GM19328 (cell line): Measurements from ENCODE around the gene CIAO1.
A peak's percentile ranks its signal among the peaks of the same experiment; 100 is the strongest.
"Not testable (repeated sequence)": the region's sequence is repeated elsewhere in the genome, so short reads cannot be mapped to it uniquely, and the experiment has no call there.

Source experiments
- ATAC-seq: cut with Tn5 transposase; IDR thresholded peaks from one replicate; pipeline ENCODE4 v1.9.1; 2021; ENCODE audit warnings: mild to moderate bottlenecking, moderate library complexity; ENCODE audit not compliant: unreplicated experiment

The CIAO1 gene

DNA sequence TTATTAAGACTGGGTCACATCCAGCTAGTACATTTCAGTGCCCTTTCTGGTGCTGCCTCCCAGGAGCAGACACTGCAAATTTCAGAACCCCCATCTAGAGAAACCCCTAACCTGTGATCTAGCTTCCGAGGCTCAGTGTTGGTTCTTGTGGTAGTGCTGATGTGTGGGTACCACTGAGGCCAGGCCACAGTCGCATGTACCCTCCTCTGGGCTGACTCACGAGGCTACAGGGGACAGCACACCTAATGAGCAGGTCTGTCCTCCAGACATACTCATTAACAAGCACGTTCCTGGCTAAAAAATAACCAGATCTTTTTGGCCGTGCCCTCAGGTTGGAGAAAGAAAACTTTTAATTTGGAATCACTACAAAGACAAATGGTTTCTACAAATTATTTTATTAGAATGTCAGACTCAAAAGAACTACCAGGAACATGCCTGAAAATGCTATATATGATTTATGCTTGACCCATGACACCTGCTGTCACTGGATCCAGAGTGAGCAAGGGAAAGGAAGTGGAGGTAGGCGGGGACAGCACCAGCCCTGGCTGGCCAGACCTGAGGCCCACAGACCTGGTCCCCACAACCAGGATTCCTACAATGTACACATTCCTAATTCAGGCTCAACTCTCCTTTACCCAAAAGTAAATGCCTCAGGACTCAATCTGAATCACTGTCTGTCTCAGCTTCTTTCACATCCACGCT, 8.5 kb downstream of the CIAO1 start:
- no peak for ATAC-seq

DNA sequence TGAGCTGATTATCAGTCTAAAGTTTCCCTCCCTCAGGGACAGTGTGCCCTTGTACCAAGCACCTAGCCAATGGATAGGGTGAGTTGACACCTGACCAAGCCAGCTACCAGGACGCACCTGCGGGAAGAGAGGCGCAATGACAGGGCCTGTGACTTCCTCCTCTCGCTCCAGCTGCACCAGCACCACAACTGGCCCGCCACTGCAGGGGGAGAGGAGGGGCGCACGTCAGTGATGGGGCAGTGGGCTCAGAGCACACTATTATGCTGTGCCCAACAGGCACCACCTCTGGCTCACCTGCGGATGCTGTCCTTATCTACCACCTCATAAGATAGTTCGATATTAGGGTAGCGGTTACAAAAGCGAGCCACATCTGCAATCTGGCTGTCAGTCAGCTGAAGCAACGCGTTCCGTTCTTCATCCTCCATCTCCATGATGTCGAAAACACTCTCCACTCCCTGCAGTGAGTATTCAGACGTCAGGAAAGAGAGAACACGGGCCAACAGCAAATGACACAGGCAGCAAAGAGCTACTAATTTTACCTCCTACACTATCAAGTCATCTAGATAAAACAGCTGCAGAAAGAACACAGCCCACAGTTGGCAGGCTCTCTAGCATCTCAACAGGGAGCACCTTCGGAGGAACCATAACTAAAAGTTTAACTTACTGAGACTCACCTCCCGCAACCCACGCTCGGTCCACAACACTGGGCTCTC, 10.9 kb downstream of the CIAO1 start:
- no peak for ATAC-seq

DNA sequence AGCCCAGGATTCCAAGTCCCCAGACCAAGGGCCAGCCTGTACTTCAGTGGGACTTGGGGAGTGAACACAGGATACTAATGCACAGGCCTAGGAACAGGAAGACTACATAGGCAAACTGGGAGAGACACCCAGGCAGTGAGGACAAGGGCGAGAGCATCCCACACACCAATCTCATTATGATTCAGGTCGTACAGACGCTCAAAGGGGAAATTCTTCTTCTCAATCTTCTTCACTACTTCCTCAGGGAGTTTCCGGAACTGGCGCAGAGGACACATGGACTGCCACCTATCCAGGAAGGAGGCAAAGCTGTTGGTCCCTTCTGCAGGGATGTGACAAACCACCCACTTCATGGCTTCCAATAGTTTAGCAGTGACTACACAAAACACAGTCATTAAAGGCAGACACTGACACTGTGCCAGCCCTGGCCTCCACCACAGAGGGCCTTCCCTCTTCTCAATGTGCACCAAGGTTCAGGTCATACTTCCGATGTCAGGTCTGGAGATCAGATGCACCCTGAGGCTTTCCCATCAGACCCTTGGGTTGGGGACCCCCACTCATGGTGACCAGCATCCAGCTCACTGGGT, 21.3 kb downstream of the CIAO1 start:
- no peak for ATAC-seq

DNA sequence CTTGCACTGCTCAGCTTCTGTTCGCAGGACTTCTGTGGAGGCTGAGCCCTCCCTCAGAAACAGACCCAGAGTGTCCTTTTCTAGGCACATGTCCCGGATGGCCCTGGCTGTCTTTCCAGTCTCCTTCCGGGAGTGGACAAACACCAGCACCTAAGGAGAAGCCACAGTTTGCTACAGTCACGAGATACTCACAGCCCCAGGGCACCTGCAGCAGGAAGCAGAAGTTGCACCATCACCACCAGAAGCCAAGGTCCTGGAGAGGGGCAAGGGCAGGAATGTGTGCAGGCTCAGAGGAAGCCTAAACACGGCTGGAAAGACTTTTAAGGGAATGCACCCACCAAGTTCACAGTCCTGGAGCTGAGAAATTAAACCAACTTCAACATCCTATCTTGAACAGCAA, 25.7 kb downstream of the CIAO1 start:
- no peak for ATAC-seq

DNA sequence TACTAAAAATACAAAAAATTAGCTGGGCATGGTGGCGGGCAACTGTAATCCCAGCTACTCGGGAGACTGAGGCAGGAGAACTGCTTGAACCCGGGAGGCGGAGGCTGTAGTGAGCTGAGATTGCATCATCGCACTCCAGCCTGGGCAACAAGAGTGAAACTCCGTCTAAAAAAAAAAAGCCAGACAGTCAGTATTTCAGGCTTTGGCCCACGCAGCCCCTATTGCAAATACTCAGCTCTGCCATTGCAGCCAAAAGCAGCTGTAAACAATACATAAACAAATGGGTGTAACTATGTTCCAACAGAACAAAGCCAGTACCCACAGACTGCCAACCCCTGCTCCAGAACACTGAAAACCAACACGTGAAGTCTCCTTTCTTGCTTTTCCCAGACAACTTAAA, 28.2 kb downstream of the CIAO1 start:
- not testable (repeated sequence) for ATAC-seq

DNA sequence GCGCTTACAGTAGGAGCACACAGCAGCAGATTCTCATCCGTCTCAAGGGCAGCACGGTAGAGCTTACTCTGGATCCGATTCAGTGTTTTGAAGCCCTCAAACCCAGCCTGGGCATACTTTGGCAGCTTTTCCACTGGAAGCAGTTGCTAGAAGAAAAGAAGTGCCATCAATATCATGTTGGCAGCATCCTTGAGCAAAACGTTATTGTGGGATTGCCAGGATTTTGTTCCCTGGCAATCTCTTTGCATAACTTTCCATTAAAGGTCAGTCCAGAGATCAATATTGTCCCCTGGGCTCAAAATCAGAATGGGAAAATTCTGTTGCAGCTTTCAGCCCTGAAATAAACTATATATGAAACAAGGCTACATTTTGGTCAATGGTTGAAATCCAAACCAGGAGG, 30.9 kb downstream of the CIAO1 start:
- no peak for ATAC-seq

GRCh38 chr2:96301865-96302264, 35.8 kb downstream of the CIAO1 start:
- no peak for ATAC-seq

DNA sequence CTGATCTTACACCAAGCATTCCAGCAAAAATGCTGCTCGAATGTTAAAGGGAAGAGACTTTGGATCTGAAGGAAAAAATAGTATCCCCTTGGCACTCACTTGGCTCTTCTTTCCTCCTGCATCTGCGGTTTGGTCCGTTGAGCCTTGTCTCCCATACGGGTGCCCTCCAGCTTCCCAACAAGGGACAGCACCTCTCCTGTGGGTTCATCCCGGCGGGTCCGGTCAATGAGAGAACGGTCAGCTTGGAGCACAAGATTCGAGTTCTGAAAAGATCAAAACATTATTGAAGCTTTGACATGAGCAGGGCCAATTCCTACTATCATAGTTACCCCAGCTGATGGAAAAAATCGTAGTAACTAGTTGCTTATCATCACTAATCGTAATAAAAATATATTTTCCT, 38.6 kb downstream of the CIAO1 start:
- no peak for ATAC-seq

- peak; percentile 95 for ATAC-seq
These were observed 39.3 kb downstream of the CIAO1 start, which contains the start of gene SNRNP200 for GRCh38 chr2:96305091-96305978. Gene SNRNP200, minus strand, starts transcription at chr2:96305546. Its CDS starts 109 bp downstream, at chr2:96305437.

- ATAC-seq = no peak
These were observed 39.9 kb downstream of the CIAO1 start for GRCh38 chr2:96305979-96306308.

DNA sequence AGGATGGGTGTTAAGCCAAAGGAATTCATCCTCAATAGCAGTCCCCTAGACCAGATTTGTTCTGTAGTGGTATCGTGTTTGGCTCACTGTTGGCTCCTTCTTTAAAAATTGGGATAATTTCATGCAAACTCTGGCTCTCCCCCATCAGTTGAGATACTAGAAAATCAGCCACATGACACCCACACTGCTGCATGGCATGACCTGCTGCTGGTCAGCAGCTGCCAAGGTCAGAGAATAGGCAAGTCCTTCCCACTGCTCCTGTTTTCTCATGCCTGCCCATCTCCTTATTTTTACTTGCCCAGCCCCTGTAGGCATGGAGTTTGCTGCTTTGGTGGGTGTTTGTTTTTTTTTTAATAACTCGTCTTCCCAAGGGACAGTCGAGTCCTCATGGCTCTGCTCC, 40.3 kb downstream of the CIAO1 start:
- no peak for ATAC-seq

GRCh38 chr2:96308248-96308647, 42.2 kb downstream of the CIAO1 start:
- no peak for ATAC-seq

GRCh38 chr2:96315005-96315399, 49.0 kb downstream of the CIAO1 start:
- no peak for ATAC-seq

DNA sequence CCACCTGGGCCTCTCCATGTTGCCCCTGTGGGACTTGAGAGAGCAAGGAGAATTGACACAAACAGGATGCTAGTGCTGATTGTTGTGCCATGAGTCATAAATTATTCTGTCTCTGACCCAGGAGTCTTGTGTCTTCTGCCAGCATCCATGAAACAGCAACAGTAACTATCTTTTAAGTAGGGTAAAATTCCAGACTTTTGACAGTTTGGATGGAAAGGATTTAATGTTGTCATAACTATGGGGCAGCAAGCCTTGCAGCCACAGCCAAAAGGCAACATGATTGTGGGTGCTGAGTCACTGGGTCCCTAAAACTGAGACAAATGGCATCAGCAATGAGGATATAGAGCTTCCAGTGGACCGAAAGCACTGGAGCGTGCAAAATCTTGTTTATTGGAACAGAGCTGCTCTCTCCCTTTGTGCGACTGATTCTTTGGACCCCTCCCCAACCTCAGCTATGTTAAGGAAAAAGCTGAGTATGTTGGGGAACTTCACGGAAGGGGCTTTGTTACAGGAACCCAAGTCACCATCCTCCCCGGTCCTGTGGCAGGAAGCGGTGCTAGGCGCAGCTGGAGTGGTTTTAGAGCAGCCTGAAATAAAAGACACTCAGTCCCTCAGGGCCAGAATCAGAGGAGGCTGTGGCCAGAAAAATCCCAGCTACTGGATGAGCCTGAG, 49.5 kb downstream of the CIAO1 start:
- ATAC-seq = no peak

DNA sequence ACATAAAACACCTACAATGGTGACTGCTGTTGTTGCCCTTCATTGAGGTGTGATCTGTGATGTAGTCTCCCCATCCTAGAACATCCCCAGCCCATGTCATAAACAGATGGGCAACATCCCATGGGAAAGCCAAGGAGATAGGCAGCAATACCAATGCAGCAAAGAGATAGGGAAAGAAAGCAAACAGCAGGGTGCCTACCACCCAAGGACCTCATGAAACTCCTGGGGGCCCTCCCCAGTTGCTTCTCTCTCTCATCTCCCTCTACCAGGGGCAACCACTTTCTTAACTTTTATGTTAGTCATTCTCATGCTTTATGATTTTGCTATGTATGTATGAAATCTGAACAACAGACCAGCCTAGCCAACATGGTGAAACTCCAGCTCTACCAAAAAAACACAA, 51.0 kb downstream of the CIAO1 start:
- ATAC-seq = no peak

DNA sequence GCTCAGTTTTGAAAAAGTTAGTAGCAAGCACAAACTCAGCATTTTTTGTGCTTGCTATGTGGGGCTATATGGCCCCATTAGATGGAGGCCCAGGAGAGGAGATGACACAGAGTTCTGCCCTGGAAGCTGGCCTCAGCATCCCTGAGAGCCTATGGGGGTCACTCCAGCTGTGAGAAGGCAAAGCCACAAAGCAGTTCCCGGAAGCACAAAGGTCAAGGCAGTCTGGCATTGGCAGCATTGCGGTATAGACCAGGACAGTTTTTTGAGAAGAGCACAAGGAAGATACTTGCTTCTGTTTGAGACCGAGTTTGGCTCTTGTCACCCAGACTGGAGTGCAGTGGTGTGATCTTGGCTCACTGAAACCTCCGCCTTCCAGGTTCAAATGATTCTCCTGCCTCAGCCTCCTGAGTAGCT, 51.6 kb downstream of the CIAO1 start:
- ATAC-seq = no peak

DNA sequence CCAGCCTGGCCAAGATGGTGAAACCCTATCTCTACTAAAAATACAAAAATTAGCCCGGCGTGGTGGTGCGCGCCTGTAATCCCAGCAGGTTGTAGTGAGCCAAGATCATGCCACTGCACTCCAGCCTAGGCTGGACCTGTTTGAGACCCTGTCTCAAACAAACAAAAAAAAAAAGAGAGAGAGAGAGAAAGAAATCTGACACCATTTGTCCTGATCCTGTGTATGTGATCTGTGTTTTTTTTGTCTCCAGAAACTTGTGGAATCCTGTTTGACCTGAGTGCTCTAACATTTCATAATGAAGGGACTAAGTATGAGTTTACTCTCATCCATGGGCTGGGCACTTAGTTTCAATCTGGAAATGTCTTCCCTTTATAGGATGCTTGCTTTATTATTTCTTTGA, 52.7 kb downstream of the CIAO1 start:
- no peak for ATAC-seq

GRCh38 chr2:96319396-96319795, 53.4 kb downstream of the CIAO1 start:
- no peak for ATAC-seq

GRCh38 chr2:96320326-96320725, 54.3 kb downstream of the CIAO1 start:
- no peak for ATAC-seq

GRCh38 chr2:96320728-96321622, 55.0 kb downstream of the CIAO1 start:
- ATAC-seq = no peak
